ENCODE results near the gene USP6NL.

Gene USP6NL

GRCh38 chr10:11615396-11615795 is 3.9 kb upstream of the USP6NL start:
- DNase-seq, result no peak

GRCh38 chr10:11612021-11613001 is 861 bp upstream of the USP6NL start:
- DNase-seq, result no peak

- peak; percentile 36 for DNase-seq
Observed at GRCh38 chr10:11610826-11611247, 613 bp downstream of the USP6NL start.

- DNase-seq, result no peak
Observed at GRCh38 chr10:11610166-11610825, 1.2 kb downstream of the USP6NL start.

GRCh38 chr10:11609492-11610093 is 1.9 kb downstream of the USP6NL start:
- no peak for DNase-seq

GRCh38 chr10:11609052-11609451 is 2.4 kb downstream of the USP6NL start:
- no peak for DNase-seq

GRCh38 chr10:11608159-11609013 is 3.1 kb downstream of the USP6NL start:
- no peak for DNase-seq

GRCh38 chr10:11605807-11606408 is 5.5 kb downstream of the USP6NL start:
- DNase-seq, result no peak

- DNase-seq, result no peak
Observed at GRCh38 chr10:11604865-11605650, 6.4 kb downstream of the USP6NL start.

- no peak for DNase-seq
Observed at GRCh38 chr10:11603741-11604140, 7.7 kb downstream of the USP6NL start.

GRCh38 chr10:11602919-11603523 is 8.4 kb downstream of the USP6NL start:
- DNase-seq, result no peak

- DNase-seq, result no peak
Observed at GRCh38 chr10:11602358-11602757, 9.1 kb downstream of the USP6NL start.

- DNase-seq, result no peak
Observed at GRCh38 chr10:11601670-11602069, 9.8 kb downstream of the USP6NL start.

- no peak for DNase-seq
Observed at GRCh38 chr10:11600280-11600679, 11.2 kb downstream of the USP6NL start.

- DNase-seq, result no peak
Observed at GRCh38 chr10:11598712-11599397, 12.6 kb downstream of the USP6NL start.

- DNase-seq, result no peak
Observed at GRCh38 chr10:11597470-11597869, 14.0 kb downstream of the USP6NL start.

GRCh38 chr10:11595395-11595692 is 16.1 kb downstream of the USP6NL start:
- no peak for DNase-seq

GRCh38 chr10:11594589-11595394 is 16.7 kb downstream of the USP6NL start:
- no peak for DNase-seq

- DNase-seq, result no peak
Observed at GRCh38 chr10:11593612-11594011, 17.8 kb downstream of the USP6NL start.

GRCh38 chr10:11589738-11590137 is 21.7 kb downstream of the USP6NL start:
- no peak for DNase-seq
